NCI-H1930 (cell line): ENCODE measurements around the gene SMU1.

Experiments used
- DNase-seq, 2 experiments: peaks; one replicate each; lab custom pipeline; 2025; lab: John Stamatoyannopoulos, UW

Gene SMU1

DNA sequence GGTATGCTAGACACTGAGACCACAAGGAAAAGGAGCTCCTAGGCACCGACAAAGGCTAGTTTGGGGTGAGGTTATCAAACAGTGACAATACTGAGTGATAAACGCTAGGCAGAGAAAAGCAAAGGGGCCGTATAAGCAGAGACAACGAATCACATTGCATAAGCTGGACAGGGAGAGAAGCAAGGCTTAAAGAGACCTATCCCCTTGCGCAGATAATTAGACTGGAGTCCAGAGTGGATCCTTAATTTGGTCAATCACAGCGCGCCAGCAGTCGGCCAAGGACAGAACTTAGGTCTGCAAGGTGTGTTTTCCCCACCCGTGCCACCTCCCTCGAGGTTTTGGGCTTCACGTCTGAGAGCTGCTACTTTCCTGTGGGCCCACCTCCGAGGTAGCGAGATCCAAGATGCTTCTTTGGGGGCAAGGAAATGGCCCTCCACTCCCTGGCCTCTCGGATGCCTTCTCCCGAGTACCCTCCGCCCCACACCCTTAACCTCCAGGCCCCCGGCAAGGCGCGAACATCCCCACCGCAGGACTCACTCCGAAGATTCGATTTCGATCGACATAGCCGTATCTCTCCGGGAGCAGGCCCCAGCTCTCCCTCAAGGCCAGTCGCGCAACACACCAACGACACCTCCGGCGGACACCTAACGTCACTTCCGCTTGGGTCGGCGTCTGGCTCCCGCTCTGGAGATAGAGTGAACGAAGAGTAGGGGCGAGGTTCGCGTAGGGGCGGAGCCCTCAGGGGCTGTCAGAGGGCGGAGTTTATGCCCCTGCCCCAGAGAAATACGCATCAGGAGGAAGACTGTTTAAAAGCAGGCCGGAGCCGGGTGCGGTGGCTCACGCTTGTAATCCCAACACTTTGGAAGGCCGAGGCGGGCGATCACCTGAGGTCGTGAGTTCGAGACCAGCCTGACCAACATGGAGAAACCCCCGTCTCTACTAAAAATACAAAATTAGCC, at the start of gene SMU1:
Gene SMU1, minus strand, starts transcription at position 629 of the 959 bp plus-strand sequence. Its CDS starts 66 bp downstream, at position 563.
- peak; percentile 97 to 98 for DNase-seq

DNA sequence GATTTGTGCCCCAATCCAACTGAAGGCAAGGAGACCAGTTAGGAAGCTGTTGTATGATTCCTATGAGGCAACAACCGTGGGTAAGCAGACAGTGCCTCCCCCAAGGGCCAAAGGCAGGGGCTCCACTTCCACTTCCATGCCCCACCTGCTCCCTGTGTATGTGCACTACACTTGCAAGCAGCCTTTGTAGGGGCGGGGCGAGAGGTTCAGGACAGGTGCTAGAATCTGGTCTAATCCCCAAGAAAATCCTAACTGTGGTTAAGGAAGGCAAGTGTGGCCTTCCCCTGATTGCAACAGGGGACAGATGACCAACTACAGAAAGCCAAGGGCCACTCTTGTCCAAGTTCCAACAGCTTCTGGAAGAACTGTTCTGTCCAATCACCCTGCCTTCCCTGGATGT, 49.0 kb upstream of the SMU1 start:
- DNase-seq = no peak

DNA sequence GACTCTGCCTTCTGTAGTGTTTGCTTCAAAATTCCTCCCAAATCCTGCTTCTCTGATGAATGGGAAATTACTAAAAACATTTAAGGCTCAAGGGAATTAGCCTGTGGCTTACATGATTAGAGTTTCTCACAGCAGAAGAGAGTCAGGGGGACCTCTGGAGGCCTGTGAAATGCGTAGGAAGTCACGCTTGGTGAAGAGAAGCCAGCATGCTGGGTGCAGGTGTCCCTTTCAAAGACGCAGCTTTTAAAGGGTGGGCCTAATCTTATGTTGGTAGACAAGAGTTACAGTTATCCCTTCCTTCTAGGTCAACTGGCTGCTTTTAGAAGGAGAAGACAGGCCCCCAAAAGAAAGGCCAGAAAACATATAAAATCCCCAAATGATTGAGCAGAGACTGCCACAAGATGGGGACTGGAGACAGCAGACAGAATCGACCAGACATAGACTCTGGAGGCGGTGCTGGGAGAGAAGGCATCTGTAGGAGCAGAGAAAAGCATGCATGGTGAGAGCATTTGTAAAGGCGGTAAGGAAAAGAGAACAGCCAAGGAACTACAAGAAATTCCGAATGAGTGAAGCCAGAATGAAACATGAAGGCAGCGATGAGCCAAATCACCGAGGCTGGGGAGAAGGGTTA, 48.4 kb upstream of the SMU1 start:
- DNase-seq = no peak

DNA sequence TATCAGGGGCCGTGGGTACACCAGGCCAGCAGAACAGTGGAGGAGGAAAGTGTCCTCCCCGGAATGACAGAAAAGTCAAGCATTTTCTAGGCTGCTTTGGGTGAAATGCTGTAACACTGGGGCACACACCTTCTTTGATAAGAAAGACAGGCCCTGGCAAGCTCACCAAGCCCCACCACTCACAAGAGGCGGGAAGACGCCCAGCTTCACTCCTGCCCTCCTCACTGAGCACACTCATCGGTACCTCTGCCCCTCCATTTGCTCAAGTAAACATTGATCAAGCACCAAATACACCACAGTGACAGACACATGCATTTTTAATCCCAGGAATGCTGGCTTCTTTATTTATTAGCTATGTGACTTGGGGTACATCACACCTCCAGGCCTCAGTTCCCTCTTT, 47.6 kb upstream of the SMU1 start:
- no peak for DNase-seq

DNA sequence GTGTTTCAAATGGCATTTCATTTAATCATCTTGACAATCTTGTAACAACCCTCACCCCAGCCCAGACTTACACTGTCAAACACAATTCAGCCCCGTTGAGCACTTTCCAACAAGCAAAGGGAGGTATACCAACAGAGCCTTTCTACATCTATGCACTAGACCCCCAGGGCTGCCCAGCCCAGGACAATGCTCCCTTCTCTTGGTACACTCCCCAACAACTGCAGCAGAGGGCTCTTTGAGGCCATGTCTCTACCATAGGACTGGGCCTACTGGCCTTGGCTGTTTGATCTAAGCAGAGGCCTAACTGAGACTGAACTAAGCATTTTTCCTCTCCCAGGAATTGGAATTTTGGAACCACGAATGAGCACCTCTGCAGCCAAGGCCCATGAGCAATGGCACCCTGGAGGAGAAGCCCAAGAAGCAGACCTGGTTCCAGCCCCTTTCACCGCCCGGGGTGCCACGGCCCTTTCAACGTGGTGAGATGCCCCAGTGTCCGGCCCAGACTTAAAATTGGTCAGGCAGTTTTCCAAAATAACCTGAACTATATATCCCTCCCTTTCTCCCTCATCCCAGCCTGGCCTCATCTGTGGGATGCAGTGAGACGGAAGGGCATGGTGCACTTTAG, 47.0 kb upstream of the SMU1 start:
- DNase-seq = no peak

DNA sequence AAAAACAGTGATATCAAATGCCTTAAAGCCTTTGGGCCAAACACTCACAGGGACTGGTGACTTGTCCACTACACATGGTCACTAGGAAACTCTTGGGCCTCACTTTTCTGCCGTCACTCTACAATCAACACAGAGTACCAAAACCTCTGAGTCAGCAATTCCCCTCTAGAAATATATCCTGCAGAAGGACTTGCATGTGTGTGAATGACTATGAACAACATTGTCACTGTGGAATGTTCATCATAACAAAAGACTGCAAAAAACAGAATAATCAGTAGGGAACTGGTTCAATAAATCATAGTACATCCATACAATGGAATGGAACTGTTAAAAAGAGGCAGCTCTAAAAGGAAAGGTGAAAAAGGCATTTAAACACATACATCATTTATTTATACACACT, 44.1 kb upstream of the SMU1 start:
- no peak for DNase-seq

DNA sequence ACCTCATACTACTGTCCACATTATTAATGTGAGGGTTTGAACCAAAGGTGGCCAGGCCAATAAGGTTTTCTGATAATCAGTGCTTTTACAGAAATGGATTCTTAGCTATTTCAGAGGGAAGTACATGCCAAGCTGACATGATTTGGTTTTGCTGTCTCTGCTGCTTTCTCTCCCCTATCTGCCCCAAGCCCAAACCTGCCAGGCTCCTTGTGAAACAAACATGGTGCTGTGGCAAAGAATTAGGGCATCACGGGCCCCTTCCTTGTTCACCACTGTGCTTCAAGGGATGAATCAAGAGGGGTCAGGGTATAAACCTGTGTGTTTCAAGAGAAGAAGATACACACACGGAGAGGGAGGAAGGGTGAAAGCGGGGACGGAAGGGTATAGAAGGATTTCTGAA, 41.3 kb upstream of the SMU1 start:
- no peak for DNase-seq

DNA sequence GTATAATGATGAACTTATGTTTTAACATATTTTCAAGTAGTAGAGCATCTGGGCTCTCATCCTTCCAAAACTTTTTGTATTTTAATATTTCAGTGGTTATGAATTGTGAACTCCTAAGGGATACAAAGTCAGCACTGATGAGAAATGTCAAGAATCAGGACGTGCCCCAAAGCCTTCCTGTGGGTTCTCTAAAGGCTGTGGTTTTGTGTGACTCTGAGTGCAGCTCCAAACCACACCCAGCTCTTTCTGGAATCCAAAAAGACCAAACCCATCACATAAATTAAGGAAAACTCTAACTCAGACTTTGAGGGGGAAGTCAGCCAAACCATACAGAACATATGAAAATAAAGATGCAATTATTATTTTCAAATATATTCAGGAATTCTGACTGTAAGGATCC, 40.8 kb upstream of the SMU1 start:
- no peak for DNase-seq

DNA sequence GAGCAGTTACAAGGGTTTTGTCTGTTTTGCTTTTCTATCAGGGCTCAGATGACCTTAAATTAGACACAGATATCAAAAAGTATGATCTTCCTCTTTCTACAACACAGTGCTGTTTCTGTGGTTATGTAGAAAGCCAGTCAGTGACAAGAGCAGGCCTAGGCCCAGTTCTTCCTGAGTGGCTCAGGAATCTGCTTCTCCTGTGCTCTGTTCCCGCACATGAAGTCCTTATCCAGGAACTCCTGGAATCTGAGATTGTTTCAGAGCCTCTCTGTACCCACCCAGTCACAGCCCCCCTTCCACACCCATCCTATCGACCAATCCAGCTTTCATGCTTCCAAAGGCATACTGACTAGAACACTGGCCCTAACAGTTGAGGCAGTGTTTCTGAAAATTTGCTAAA, 40.4 kb upstream of the SMU1 start:
- DNase-seq = no peak

DNA sequence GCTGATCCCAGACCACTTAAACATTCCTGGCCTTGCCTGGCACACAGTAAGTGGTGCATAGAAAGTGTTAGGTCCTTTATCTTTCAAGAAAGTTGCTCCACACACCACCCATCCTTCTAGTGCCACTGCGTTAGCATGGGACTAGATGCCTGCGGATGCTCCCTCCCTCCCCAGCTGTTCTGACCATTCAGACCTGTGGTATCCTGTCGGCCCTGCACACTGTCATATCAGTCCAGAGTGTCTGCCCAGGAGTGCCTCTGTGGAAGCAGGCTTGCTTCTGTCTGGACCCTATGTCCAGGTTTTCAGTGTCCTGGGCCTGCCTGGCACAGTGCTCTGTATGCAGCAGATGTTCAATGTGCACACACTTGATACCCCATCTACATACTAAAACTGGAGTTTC, 38.3 kb upstream of the SMU1 start:
- no peak for DNase-seq

DNA sequence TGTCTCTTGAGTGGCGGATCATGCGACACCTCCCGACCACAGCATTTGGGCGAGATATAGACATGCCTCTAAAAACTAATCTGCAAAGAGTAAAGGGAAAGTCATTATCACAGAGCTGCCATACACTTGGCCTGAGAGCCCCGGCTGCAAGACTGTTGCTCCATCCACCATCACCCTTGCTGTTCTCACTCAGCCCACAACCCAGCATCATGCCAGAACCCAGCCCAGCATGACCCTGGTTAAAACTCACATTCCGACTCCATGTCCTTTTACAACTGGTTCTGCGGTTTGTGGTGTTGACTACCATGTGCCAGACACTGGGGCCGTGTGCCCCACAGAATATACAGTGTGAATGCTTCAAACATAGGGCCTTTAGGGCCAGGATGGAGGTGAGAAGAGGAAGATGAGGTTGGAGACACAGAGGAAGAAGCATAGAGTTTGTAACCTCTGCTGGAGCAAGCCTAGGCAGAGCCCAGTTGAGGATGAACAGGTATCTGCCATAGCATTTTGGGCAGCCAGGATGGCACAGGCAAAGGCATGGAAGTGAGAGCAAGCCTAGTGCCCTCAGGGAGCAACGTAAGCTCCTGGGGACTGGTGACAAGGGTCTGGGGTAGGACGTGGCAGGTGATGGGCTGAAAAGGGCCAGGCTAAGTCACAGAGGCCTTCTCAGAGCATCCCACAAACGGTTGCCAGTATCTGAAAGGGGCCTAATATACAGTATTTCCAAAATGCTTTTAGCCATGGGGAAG, 37.5 kb upstream of the SMU1 start:
- DNase-seq = no peak

DNA sequence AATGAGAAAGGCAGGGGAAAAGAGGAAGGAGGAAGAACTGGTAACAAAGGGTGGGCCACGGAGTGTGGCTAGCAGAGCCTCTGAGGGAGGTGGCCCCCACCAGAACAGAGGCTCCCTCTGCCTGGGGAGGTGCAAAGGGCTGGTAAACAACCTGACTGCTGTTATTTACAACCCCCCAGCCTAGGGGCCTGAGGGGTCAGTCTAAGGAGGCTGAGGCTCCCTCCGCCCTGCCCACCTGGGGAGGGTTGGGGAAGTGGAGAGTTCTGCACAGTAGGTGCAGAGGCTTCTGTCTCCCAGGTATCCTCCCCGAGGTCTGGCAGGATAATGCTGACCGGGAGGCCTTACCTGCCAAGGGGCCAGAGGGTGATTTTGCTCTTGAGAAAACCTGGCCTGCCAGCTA, 35.6 kb upstream of the SMU1 start:
- DNase-seq = no peak

DNA sequence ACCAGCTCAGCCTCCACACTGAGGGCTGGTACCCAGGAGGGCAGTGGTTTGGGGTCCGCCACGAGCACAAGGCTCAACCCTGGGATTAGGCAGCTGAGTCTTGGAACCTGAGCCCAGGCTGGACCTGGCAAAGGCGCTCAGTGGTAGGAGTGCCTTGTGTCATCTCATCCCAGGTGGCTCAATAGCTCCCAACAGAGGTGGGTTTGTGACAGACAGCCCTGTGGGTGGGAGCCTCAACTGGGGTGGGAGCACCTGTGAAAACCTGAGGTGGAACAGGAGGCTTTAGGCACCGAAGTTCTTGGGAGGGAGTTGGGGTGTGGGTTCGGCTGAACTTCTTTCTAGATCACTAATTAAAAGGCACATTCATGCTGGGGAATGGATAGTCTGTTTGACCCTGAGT, 35.2 kb upstream of the SMU1 start:
- no peak for DNase-seq

DNA sequence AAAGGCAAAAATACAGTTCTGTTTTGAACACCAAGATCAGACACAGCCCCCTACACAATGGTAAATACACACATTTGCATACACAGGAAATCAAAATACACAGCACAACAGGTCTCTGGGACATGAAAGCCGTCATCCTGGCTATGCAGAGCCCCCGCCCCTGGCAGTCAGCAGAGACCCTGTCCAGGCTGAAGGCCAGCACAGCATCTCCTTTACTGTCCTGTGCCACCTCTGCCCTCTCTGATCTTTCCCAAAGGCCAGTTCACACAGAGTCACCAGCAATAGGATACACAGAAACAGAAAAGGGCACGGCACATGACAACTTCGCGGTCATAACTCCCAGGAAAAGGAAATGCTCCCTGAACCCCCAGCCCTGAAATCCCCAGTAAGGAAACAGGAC, 34.2 kb upstream of the SMU1 start:
- no peak for DNase-seq

DNA sequence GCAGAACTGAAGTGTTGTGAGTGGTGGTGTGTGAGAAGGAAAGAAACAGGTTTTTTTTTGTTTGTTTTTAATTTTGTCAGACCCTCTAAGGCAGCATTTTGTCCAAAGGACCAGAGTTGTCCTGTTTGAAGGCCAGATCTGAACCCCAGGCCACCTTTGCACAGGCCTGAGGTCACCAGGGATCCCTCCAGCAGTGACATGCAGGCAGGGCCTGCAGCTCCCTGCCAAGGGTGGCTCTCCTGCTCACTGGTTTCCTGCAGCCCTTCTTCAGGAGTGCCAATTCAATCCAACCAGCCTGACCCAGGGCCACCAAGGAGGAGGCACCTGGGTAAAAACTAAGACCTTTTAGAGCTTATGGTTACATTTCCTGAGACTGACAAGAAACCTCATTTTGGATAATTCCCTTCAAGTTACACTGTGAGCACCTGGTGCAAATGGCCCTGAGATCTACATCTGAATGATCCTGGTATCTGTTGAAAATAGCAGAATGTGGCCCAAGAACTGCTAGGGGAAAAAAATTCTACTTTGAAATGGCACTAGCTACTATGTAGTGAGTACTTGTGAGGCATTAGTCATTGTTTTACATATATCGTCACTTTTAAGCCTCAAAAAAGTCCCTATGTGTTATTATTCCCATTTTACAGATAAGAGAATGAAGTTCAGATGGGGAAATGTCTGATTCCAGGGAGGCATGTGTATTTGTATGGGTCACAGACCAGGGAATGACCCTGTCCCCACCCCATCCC, 33.5 kb upstream of the SMU1 start:
- no peak for DNase-seq

DNA sequence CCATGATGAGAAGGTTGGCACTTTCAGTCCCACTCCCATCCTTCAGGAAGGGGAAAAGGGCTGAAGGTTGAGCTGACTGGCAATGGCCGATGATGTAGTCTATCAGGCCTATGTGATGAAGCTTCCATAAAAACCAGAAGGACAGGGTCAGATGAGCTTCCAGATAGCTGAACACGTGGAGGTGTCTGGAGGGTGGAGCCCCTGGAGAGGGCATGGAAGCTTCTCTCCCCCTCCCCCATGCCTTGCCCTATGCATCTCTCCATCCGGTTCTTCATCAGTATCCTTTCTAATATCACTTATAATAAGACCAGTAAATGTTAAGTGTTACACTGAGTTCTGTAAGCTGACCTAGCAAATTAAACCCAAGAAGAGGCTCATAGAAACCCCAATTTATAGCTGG, 32.6 kb upstream of the SMU1 start:
- no peak for DNase-seq

DNA sequence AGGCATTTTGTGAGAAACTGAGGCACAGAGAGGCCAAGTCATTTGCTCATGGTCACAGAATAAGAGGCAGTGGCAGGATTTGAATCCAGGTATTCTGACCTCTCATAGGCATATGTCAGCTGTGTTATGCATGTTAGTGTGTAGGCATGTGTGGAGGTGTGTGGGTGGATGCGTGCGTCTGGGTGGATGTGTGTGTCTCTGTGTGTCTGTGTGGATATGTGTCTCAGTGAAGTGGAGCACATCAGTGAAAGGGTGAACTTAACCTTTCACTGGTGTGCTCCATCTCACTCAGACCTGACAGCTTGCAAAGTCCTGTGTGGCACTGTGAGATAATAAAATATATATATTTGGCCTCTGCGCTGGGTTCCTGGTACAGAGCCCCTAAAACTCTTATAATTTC, 32.0 kb upstream of the SMU1 start:
- DNase-seq = no peak

DNA sequence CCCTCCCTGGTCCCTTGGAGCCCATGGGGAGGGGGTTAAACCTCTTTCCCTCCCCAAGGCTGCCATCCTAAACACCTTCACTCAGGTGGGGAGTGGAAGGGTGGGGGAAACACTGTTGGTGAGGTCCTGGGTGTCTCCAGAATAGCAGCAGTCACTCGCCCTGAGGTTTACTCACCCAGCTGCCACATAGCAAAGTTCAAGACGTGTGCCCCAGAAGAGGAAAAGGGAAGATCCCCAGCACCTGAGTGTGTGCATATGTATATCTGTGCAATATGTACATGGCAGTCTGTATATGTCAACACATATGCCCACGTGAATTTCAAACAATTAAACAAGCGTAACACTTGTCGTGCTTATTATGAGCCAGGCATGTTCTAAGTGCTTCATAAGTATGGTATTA, 31.3 kb upstream of the SMU1 start:
- no peak for DNase-seq

DNA sequence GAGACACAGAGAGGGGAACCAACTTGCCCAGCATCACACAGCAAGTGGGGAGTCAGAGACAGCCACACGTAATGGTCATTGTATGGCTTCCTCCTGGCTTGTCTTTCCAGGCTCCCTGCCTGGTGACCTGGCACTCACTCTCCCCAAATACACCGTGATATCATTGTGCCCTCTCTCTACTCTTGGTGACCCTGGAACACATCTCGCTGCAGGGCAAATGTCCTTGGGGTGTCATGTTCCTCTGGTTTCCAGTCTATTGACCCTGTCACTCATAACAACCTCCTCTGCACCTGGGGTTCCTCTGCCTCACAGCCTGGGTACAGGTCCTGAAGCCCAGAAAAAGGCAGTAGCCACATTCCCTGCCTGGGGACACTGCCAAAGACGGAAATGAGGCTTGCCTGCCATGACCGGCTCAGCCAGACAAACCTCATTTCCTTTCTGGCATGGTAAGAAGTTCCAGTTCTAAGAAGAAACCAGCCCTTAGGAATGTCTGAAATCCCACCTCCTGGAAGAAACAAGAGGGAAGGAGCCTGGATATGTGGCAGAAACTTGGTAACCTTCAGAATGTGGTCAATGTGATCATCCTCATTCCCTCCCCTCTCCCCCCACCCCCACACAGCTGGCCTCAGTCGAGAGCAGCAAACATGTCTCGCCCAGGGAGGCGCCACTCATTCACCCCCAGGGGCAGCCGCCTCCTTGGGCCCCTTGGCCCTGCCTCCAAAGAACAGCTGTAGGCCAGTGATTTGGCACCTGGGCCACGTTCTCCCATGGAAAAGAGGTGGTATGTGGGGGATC, 30.6 kb upstream of the SMU1 start:
- DNase-seq = no peak

DNA sequence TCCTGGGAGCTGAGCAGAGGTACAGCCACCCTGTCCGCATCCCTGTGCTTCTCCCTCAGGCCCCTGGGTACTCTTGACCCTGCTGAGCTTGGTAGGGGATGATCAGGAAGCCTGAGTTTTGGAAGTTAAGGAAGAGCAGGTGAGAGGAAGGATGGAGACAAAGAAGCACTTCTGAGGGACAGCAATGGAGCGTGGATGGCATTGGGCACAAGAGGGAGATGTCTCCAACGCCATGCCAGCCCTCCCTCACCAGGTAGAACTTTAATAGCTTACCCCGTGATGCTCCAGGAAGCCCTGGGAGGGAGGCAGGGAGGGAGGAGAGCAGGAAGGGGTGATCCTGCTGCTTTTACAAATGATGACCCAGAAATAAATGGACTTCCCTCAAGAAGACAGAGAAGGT, 29.9 kb upstream of the SMU1 start:
- DNase-seq = no peak

DNA sequence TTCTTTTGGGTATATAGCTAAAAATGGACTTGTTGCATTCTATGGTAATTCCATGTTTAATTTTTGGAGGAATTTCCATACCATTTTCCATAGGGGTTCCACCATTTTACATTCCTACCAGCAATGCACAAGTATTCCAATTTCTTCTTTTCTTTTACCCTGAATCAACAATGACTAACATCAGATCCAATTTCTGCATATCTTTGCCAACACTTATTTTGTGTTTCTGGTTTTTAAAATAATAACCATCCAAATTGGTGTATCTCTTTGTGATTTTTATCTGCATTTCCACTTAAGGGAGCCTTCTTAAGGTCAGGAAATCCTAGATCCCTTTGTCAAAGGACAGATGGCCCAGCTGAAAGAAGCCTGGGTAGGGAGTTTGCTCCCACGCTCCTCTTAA, 29.5 kb upstream of the SMU1 start:
- DNase-seq = no peak
